Trophoblast cell (in vitro differentiated cells and primary cell): ENCODE data around the gene STARD10.
"Not testable (repeated sequence)": the region's sequence is repeated elsewhere in the genome, so short reads cannot be mapped to it uniquely, and the experiment has no call there.

Experiments used
- DNase-seq, 2 donors: peaks; one replicate each; pipeline ENCODE4 v3.0.0-alpha.2; 2016
- H2AFZ ChIP-seq: 2 replicates; pipeline ENCODE4 v1.6.1; 2013; ENCODE audit warnings: low read length, moderate library complexity, mild to moderate bottlenecking; ENCODE audit not compliant: insufficient read depth, poor library complexity
- H2AK5ac ChIP-seq: 2 replicates; pipeline ENCODE4 v1.6.1; 2013; ENCODE audit warnings: mild to moderate bottlenecking, low read length
- H2BK120ac ChIP-seq: 2 replicates; pipeline ENCODE4 v1.6.1; 2013; ENCODE audit warnings: low read length, mild to moderate bottlenecking, moderate library complexity; ENCODE audit not compliant: insufficient read depth, poor library complexity
- H2BK12ac ChIP-seq: 2 replicates; pipeline ENCODE4 v1.6.1; 2013; ENCODE audit warnings: mild to moderate bottlenecking, low read length, moderate library complexity
- H2BK5ac ChIP-seq: 2 replicates; pipeline ENCODE4 v1.6.1; 2013; ENCODE audit warnings: low read length, low read depth, moderate library complexity, mild to moderate bottlenecking; ENCODE audit not compliant: poor library complexity
- H3K14ac ChIP-seq: 2 replicates; pipeline ENCODE4 v1.6.1; 2013; ENCODE audit warnings: mild to moderate bottlenecking, low read length
- H3K18ac ChIP-seq: 2 replicates; pipeline ENCODE4 v1.6.1; 2013; ENCODE audit warnings: mild to moderate bottlenecking, low read length
- H3K23ac ChIP-seq: 2 replicates; pipeline ENCODE4 v1.6.1; 2013; ENCODE audit warnings: low read length
- H3K27ac ChIP-seq: 2 replicates; pipeline ENCODE4 v1.5.1; 2013; ENCODE audit warnings: low read depth, mild to moderate bottlenecking, inconsistent platforms, low read length, moderate library complexity
- H3K27me3 ChIP-seq: 2 replicates; pipeline ENCODE4 v1.6.1; 2013; ENCODE audit warnings: inconsistent platforms, mild to moderate bottlenecking, low read length, moderate library complexity; ENCODE audit not compliant: insufficient read depth
- H3K36me3 ChIP-seq, 2 experiments: 1 replicate in 1 of 2; 2 replicates in 1 of 2; pipeline ENCODE4 v1.6.1; 2013; ENCODE audit warnings: low read length in 2 of 2, mild to moderate bottlenecking in 2 of 2, moderate library complexity in 1 of 2; ENCODE audit not compliant: insufficient read depth in 2 of 2, control insufficient read depth in 1 of 2
- H3K4ac ChIP-seq: 2 replicates; pipeline ENCODE4 v1.6.1; 2013; ENCODE audit warnings: low read depth, mild to moderate bottlenecking, low read length, moderate library complexity
- H3K4me1 ChIP-seq, 2 experiments: 1 replicate in 1 of 2; 2 replicates in 1 of 2; pipeline ENCODE4 v1.6.1; 2013; ENCODE audit warnings: low read length in 2 of 2, mild to moderate bottlenecking in 2 of 2, moderate library complexity in 1 of 2; ENCODE audit not compliant: insufficient read depth in 2 of 2, control insufficient read depth in 1 of 2
- H3K4me2 ChIP-seq: 2 replicates; pipeline ENCODE4 v1.6.1; 2013; ENCODE audit warnings: inconsistent platforms, mild to moderate bottlenecking, low read length, moderate library complexity
- H3K4me3 ChIP-seq: 2 replicates; pipeline ENCODE4 v1.5.1; 2013; ENCODE audit warnings: mild to moderate bottlenecking, low read depth, low read length, inconsistent platforms
- H3K79me1 ChIP-seq: one replicate; pipeline ENCODE4 v1.6.1; 2013; ENCODE audit warnings: low read length
- H3K79me2 ChIP-seq: 2 replicates; pipeline ENCODE4 v1.6.1; 2013; ENCODE audit warnings: low read length, mild to moderate bottlenecking; ENCODE audit not compliant: control insufficient read depth, insufficient read depth, poor library complexity
- H3K9ac ChIP-seq: 2 replicates; pipeline ENCODE4 v1.6.1; 2013; ENCODE audit warnings: mild to moderate bottlenecking, low read length
- H3K9me3 ChIP-seq: 2 replicates; pipeline ENCODE4 v1.6.1; 2013; ENCODE audit warnings: low read depth, mild to moderate bottlenecking, control low read depth, inconsistent platforms, low read length; ENCODE audit not compliant: insufficient read depth
- H4K12ac ChIP-seq: 2 replicates; pipeline ENCODE4 v1.6.1; 2013; ENCODE audit warnings: low read depth, mild to moderate bottlenecking, low read length, moderate library complexity
- H4K8ac ChIP-seq: 2 replicates; pipeline ENCODE4 v1.6.1; 2013; ENCODE audit warnings: low read depth, mild to moderate bottlenecking, low read length, moderate library complexity
- H4K91ac ChIP-seq: one replicate; pipeline ENCODE4 v1.6.1; 2013; ENCODE audit warnings: low read depth, mild to moderate bottlenecking, low read length, moderate library complexity
- WGBS: extraction: QIAGEN DNeasy Blood & Tissue Kit; methylation state at CpG from one replicate; pipeline ENCODE4 v1.1.7; 2013; ENCODE audit warnings: missing lambda C conversion rate; ENCODE audit not compliant: insufficient read length, insufficient coverage; ENCODE audit errors: extremely low coverage; 5-methylcytosine and 5-hydroxymethylcytosine counted together

Gene STARD10

DNA sequence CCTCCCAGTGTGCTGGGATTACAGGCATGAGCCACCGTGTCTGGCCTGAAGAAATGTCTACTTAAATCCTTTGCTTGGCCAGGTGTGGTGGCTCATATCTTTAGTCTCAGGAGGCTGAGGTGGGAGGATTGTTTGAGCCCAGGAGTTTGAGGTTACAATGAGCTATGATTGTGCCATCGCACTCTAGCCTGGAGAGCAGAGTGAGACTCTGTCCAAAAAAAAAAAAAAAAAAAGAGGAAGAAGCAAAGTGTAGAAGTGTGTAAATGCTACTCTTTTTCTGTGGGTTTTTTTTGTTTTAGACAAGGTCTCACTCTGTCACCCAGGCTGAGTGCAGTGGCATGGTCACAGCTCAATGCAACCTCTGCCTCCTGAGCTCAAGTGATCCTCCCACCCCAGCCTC lies 13.9 kb upstream of the STARD10 start:
- no peak for DNase-seq
- Histone ChIP-seq H3K27me3 (no peaks in the 10 kb centered on the region), H3K27ac (no peak overlapping the region), H2AFZ (no peak overlapping the region), H2BK5ac (no peak overlapping the region), H4K8ac (no peak overlapping the region), H3K14ac (no peak overlapping the region), H4K91ac (no peak overlapping the region), H3K23ac (no peak overlapping the region), H3K4me1 (no peaks in the 10 kb centered on the region), H4K12ac (no peak overlapping the region), H3K79me1 (no peaks in the 10 kb centered on the region), H3K36me3 (no peaks in the 10 kb centered on the region), H3K4ac (no peak overlapping the region), H2BK120ac (no peak overlapping the region), H3K4me2 (no peak overlapping the region), H2BK12ac (no peak overlapping the region), H3K79me2 (no peaks in the 10 kb centered on the region), H3K9me3 (no peaks in the 10 kb centered on the region), H3K9ac (no peak overlapping the region), H3K4me3 (no peak overlapping the region), H2AK5ac (no peak overlapping the region), H3K18ac (no peak overlapping the region)
- WGBS, result no CpG with 5 or more reads among the region's 2 CpGs

DNA sequence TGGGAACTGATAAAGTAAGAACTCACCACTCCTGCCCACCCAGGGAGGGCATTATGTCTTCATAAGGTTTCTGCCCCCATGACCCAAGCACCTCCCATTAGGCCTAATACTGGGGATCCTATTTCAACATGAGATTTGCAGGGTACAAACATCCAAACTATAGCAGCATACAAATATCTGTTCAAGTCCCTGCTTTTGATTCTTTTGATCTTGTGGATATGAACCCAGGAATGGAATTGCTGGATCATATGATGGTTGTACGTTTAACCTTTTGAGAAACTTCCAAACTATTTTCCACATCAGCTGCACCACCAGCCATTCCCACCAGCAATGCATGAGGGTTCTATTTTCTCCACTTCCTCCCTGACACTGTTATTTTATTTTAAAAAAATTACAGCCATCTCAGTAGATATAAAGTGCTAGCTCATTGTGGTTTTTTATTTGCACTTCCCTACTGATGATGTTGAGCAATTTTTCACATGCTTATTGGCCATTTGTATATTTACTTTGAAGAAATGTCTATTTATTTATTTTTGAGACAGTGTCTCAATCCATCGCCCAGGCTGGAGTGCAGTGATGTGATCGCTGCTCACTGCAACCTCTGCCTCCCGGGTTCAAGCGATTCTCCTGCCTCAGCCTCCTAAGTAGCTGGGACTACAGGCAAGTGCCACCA lies 13.3 kb upstream of the STARD10 start:
- no peak overlapping the region for H3K4me2 ChIP-seq
- DNase-seq, result no peak
- H2BK120ac ChIP-seq, result no peak overlapping the region
- H2AK5ac ChIP-seq, result no peak overlapping the region
- H3K9ac ChIP-seq, result no peak overlapping the region
- H3K27ac ChIP-seq, result no peak overlapping the region
- no peak overlapping the region for H4K91ac ChIP-seq
- no peaks in the 10 kb centered on the region for H3K4me1 ChIP-seq
- H3K4me3 ChIP-seq, result no peak overlapping the region
- no peak overlapping the region for H3K18ac ChIP-seq
- H4K12ac ChIP-seq, result no peak overlapping the region
- no peak overlapping the region for H4K8ac ChIP-seq
- H3K23ac ChIP-seq, result no peak overlapping the region
- no peak overlapping the region for H2AFZ ChIP-seq
- WGBS, result no CpG with 5 or more reads among the region's 5 CpGs
- H3K79me1 ChIP-seq, result no peaks in the 10 kb centered on the region
- H3K14ac ChIP-seq, result no peak overlapping the region
- H3K27me3 ChIP-seq, result no peaks in the 10 kb centered on the region
- H3K36me3 ChIP-seq, result no peaks in the 10 kb centered on the region
- H3K9me3 ChIP-seq, result no peaks in the 10 kb centered on the region
- no peak overlapping the region for H2BK5ac ChIP-seq
- H2BK12ac ChIP-seq, result no peak overlapping the region
- no peak overlapping the region for H3K4ac ChIP-seq
- H3K79me2 ChIP-seq, result no peaks in the 10 kb centered on the region

DNA sequence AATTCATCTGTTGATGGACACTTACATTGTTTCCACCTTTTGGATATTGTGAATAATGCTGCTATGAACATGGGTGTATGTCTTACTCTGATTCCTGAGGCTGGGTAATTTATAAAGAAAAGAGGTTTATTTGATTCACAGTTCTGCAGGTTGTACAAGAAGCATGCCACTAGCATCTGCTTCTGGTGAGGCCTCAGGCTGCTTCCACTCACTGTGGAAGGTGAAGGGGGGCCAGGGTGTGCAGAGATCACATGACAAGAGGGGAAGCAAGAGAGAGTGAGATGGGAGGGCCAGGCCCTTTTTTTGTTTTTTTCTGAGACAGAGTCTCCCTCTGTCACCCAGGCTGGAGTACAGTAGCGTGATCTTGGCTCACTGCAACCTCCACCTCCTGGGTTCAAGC lies 12.5 kb upstream of the STARD10 start:
- not testable (repeated sequence) for H3K9ac ChIP-seq, H3K23ac ChIP-seq, H3K4me2 ChIP-seq, H3K79me2 ChIP-seq, H2AK5ac ChIP-seq, DNase-seq, H3K9me3 ChIP-seq, H2BK120ac ChIP-seq, H2AFZ ChIP-seq, H3K36me3 ChIP-seq, H4K8ac ChIP-seq, H3K27me3 ChIP-seq, H3K79me1 ChIP-seq, H3K4me1 ChIP-seq, H3K27ac ChIP-seq, H4K91ac ChIP-seq, H3K4ac ChIP-seq, H4K12ac ChIP-seq, H3K18ac ChIP-seq, H3K14ac ChIP-seq, H2BK5ac ChIP-seq, H2BK12ac ChIP-seq, H3K4me3 ChIP-seq
- WGBS, result no CpG with 5 or more reads among the region's 1 CpG

DNA sequence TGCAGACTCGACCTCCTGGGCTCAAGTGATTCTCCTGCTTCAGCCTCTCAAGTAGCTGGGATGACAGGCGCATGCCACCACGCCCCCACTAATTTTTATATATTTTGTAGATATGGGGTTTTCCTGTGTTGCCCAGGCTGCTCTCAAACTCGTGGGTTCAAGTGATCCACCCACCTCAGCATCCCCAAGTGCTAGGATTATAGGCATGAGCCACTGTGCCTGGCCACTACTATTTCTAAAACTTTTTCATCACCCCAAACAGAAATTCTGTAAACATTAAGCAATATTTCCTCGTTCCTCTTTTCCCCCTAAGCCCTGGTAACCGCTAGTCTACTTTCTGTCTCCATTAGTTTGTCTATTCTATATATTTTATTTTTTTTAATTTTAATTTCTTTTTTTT lies 11.4 kb upstream of the STARD10 start:
- no peak overlapping the region for H3K4me3 ChIP-seq
- no peak overlapping the region for H2BK120ac ChIP-seq
- H3K79me1 ChIP-seq, result no peaks in the 10 kb centered on the region
- no peak overlapping the region for H3K4ac ChIP-seq
- no peaks in the 10 kb centered on the region for H3K79me2 ChIP-seq
- no peaks in the 10 kb centered on the region for H3K4me1 ChIP-seq
- no peak overlapping the region for H2AK5ac ChIP-seq
- no peaks in the 10 kb centered on the region for H3K36me3 ChIP-seq
- no peak overlapping the region for H3K23ac ChIP-seq
- no peak for DNase-seq
- no peak overlapping the region for H4K8ac ChIP-seq
- H2BK5ac ChIP-seq, result no peak overlapping the region
- no CpG with 5 or more reads among the region's 6 CpGs for WGBS
- no peak overlapping the region for H3K27ac ChIP-seq
- no peak overlapping the region for H2BK12ac ChIP-seq
- no peak overlapping the region for H3K14ac ChIP-seq
- H4K12ac ChIP-seq, result no peak overlapping the region
- H3K18ac ChIP-seq, result no peak overlapping the region
- no peak overlapping the region for H2AFZ ChIP-seq
- no peak overlapping the region for H4K91ac ChIP-seq
- no peaks in the 10 kb centered on the region for H3K27me3 ChIP-seq
- H3K9ac ChIP-seq, result no peak overlapping the region
- no peaks in the 10 kb centered on the region for H3K9me3 ChIP-seq
- H3K4me2 ChIP-seq, result no peak overlapping the region
